HG03108 (cell line): ENCODE measurements around the gene TRHDE.

Experiments
- ATAC-seq: cut with Tn5 transposase; IDR thresholded peaks from one replicate; pipeline ENCODE4 v1.9.1; 2021; ENCODE audit warnings: moderate library complexity; ENCODE audit not compliant: unreplicated experiment

Gene TRHDE

GRCh38 chr12:72273851-72274351, 1.7 kb downstream of the TRHDE start:
- ATAC-seq = no peak

GRCh38 chr12:72274931-72275330, 2.8 kb downstream of the TRHDE start:
- no peak for ATAC-seq

GRCh38 chr12:72275526-72275925, 3.4 kb downstream of the TRHDE start:
- no peak for ATAC-seq

GRCh38 chr12:72276181-72276805, 4.1 kb downstream of the TRHDE start:
- ATAC-seq = no peak

GRCh38 chr12:72277415-72277814, 5.2 kb downstream of the TRHDE start:
- ATAC-seq = no peak

GRCh38 chr12:72278894-72279293, 6.7 kb downstream of the TRHDE start:
- no peak for ATAC-seq

GRCh38 chr12:72281126-72281525, 9.0 kb downstream of the TRHDE start:
- ATAC-seq = no peak

- ATAC-seq = no peak
Measured at GRCh38 chr12:72282721-72283120, 10.6 kb downstream of the TRHDE start.

GRCh38 chr12:72285861-72286260, 13.7 kb downstream of the TRHDE start:
- ATAC-seq = no peak

GRCh38 chr12:72286526-72286925, 14.4 kb downstream of the TRHDE start:
- ATAC-seq = no peak

- ATAC-seq = no peak
Measured at GRCh38 chr12:72288436-72288835, 16.3 kb downstream of the TRHDE start.

GRCh38 chr12:72288911-72289310, 16.7 kb downstream of the TRHDE start:
- ATAC-seq = no peak

- ATAC-seq = no peak
Measured at GRCh38 chr12:72289633-72290032, 17.5 kb downstream of the TRHDE start.

GRCh38 chr12:72291175-72291574, 19.0 kb downstream of the TRHDE start:
- no peak for ATAC-seq

GRCh38 chr12:72293701-72294100, 21.5 kb downstream of the TRHDE start:
- ATAC-seq = no peak

- ATAC-seq = no peak
Measured at GRCh38 chr12:72295101-72295500, 22.9 kb downstream of the TRHDE start.

GRCh38 chr12:72295744-72296143, 23.6 kb downstream of the TRHDE start:
- no peak for ATAC-seq

- no peak for ATAC-seq
Measured at GRCh38 chr12:72296389-72296788, 24.2 kb downstream of the TRHDE start.

- no peak for ATAC-seq
Measured at GRCh38 chr12:72297666-72298065, 25.5 kb downstream of the TRHDE start.

GRCh38 chr12:72300728-72301127, 28.6 kb downstream of the TRHDE start:
- no peak for ATAC-seq

- ATAC-seq = no peak
Measured at GRCh38 chr12:72304751-72305150, 32.6 kb downstream of the TRHDE start.

- no peak for ATAC-seq
Measured at GRCh38 chr12:72307229-72307628, 35.1 kb downstream of the TRHDE start.

- ATAC-seq = no peak
Measured at GRCh38 chr12:72311946-72312345, 39.8 kb downstream of the TRHDE start.
